Caco-2 (cell line): ENCODE measurements around the gene PLA2G7. TPM values are rescaled to one million over a fixed set of nuclear protein-coding genes. Genes with fewer than 3 reads are reported as not detected.

Experiments used
- BruUV-seq: library from RNA; stranded (reverse); fragments of 400-500 nt; replicated peaks from 2 replicates; lab custom pipeline; 2021; lab: Mats Ljungman, UMichigan
- CTCF ChIA-PET: fragments of 300-600 bp; sonication (Branson Sonifier 250); formaldehyde crosslinking; loops from one replicate; lab custom pipeline; 2022; ENCODE audit warnings: antibody characterized with exemption; lab: Charles Lee
- POLR2A ChIA-PET: fragments of 300-600 bp; sonication (Branson Sonifier 250); formaldehyde crosslinking; loops from one replicate; lab custom pipeline; 2022; ENCODE audit warnings: antibody characterized with exemption; lab: Charles Lee
- DNase-seq, 2 experiments: peaks; one replicate each; pipeline versions ENCODE4 v3.0.0 to v3.0.0-alpha.2; 2020 to 2022
- H3K27me3 ChIP-seq: replicated peaks from 2 replicates; pipeline ENCODE4 v1.6.0; 2011; ENCODE audit warnings: low read length; ENCODE audit not compliant: control insufficient read depth, insufficient read depth
- H3K36me3 ChIP-seq: 2 replicates; pipeline ENCODE4 v1.5.1; 2011; ENCODE audit warnings: low read length; ENCODE audit not compliant: control insufficient read depth, insufficient read depth
- H3K4me1 ChIP-seq: fragments of 250-450 bp; sonication (Bioruptor Pico); 2 replicates; pipeline ENCODE4 v1.5.1; 2020; ENCODE audit warnings: mild to moderate bottlenecking
- H3K4me3 ChIP-seq: 2 replicates; pipeline ENCODE4 v1.5.1; 2011; ENCODE audit warnings: low read depth, mild to moderate bottlenecking, control low read depth, low read length
- H3K9me3 ChIP-seq: fragments of 250-450 bp; sonication (Bioruptor Pico); 2 replicates; pipeline ENCODE4 v1.5.1; 2020; ENCODE audit warnings: mild to moderate bottlenecking, moderate library complexity
- H3K27ac Mint-ChIP-seq: one replicate; pipeline ENCODE4 v1.8.0; 2022; ENCODE audit warnings: mixed read lengths; ENCODE audit not compliant: unreplicated experiment
- H3K27me3 Mint-ChIP-seq: one replicate; pipeline ENCODE4 v1.8.0; 2022; ENCODE audit warnings: mixed read lengths; ENCODE audit not compliant: insufficient read depth, unreplicated experiment
- H3K36me3 Mint-ChIP-seq: one replicate; pipeline ENCODE4 v1.8.0; 2022; ENCODE audit warnings: mild to moderate bottlenecking, mixed read lengths; ENCODE audit not compliant: insufficient read depth, unreplicated experiment
- H3K4me1 Mint-ChIP-seq: one replicate; pipeline ENCODE4 v1.8.0; 2022; ENCODE audit warnings: low read depth, mixed read lengths; ENCODE audit not compliant: unreplicated experiment
- H3K4me3 Mint-ChIP-seq: one replicate; pipeline ENCODE4 v1.8.0; 2022; ENCODE audit warnings: mild to moderate bottlenecking, moderate library complexity, mixed read lengths; ENCODE audit not compliant: unreplicated experiment
- H3K9me3 Mint-ChIP-seq: one replicate; pipeline ENCODE4 v1.8.0; 2022; ENCODE audit warnings: mixed read lengths; ENCODE audit not compliant: unreplicated experiment
- CTCF ChIP-seq, 2 experiments: fragments of 200-600 bp in 1 of 2; IDR thresholded peaks; 1 replicate in 1 of 2; 2 replicates in 1 of 2; pipeline versions ENCODE4 v1.5.1 to v1.8.0; 2011 to 2022; ENCODE audit warnings: antibody characterized with exemption in 1 of 2, control low read depth in 1 of 2, inconsistent platforms in 1 of 2, low read depth in 1 of 2, low read length in 1 of 2, mild to moderate bottlenecking in 1 of 2, moderate library complexity in 1 of 2; ENCODE audit not compliant: insufficient read depth in 1 of 2, severe bottlenecking in 1 of 2, unreplicated experiment in 1 of 2
- intact Hi-C: fragments of 100-400 bp; cut with micrococcal nuclease; formaldehyde crosslinking; loops from one replicate; pipeline ENCODE4 v1.10.0; 2022; ENCODE audit not compliant: unreplicated experiment
- total RNA-seq: library from RNA; stranded (reverse); gene quantifications from 2 replicates; pipeline ENCODE4 v1.2.3, GENCODE V29; 2022

Gene PLA2G7
- total RNA-seq, 1 experiment from 2014 or later, result 0.32 TPM

- no peaks in the 10 kb centered on the region for H3K9me3 Mint-ChIP-seq
- TF ChIP-seq CTCF (IDR thresholded peaks at IDR 0.05; ENCODE audit: insufficient read depth in 1 of 2, low read depth in 1 of 2, low read length in 1 of 2, severe bottlenecking in 1 of 2, unreplicated experiment in 1 of 2), result no peak
- ChIA-PET CTCF (no interaction called here), POLR2A (no interaction called here)
- no peaks in the 10 kb centered on the region for H3K36me3 Mint-ChIP-seq
- intact Hi-C loops, result no loop called here
- H3K9me3 ChIP-seq, result no peaks in the 10 kb centered on the region
- no peaks in the 10 kb centered on the region for H3K4me1 ChIP-seq
- H3K4me3 ChIP-seq, result no peak overlapping the region
- no peak for DNase-seq
- no peak overlapping the region for H3K27ac Mint-ChIP-seq
- H3K27me3 ChIP-seq, result no peaks in the 10 kb centered on the region
- no TSS peak for BruUV-seq
- H3K4me1 Mint-ChIP-seq, result no peaks in the 10 kb centered on the region
- no peak overlapping the region for H3K4me3 Mint-ChIP-seq
- H3K27me3 Mint-ChIP-seq, result peaks cover 15% of the 10 kb centered on the region
- no peaks in the 10 kb centered on the region for H3K36me3 ChIP-seq
These were observed 44.2 kb downstream of the PLA2G7 start for GRCh38 chr6:46690911-46691451.

- CTCF ChIA-PET, result no interaction called here
- intact Hi-C loops, result no loop called here
- no peaks in the 10 kb centered on the region for H3K27me3 ChIP-seq
- no peaks in the 10 kb centered on the region for H3K4me1 Mint-ChIP-seq
- no peak for DNase-seq
- no peaks in the 10 kb centered on the region for H3K36me3 ChIP-seq
- H3K4me3 Mint-ChIP-seq, result no peak overlapping the region
- BruUV-seq, result no TSS peak
- H3K27me3 Mint-ChIP-seq, result peaks cover 15% of the 10 kb centered on the region
- H3K27ac Mint-ChIP-seq, result no peak overlapping the region
- H3K9me3 ChIP-seq, result no peaks in the 10 kb centered on the region
- no peaks in the 10 kb centered on the region for H3K36me3 Mint-ChIP-seq
- POLR2A ChIA-PET, result no interaction called here
- no peak for TF ChIP-seq CTCF (IDR thresholded peaks at IDR 0.05; ENCODE audit: insufficient read depth in 1 of 2, low read depth in 1 of 2, low read length in 1 of 2, severe bottlenecking in 1 of 2, unreplicated experiment in 1 of 2)
- no peak overlapping the region for H3K4me3 ChIP-seq
- H3K4me1 ChIP-seq, result no peaks in the 10 kb centered on the region
- H3K9me3 Mint-ChIP-seq, result no peaks in the 10 kb centered on the region
These were observed 44.9 kb downstream of the PLA2G7 start for GRCh38 chr6:46690141-46690755.

GRCh38 chr6:46689657-46690056, 45.5 kb downstream of the PLA2G7 start:
- ChIA-PET CTCF (no interaction called here), POLR2A (no interaction called here)
- intact Hi-C loops, result no loop called here
- Histone ChIP-seq H3K27me3 (no peaks in the 10 kb centered on the region), H3K9me3 (no peaks in the 10 kb centered on the region), H3K4me3 (no peak overlapping the region), H3K36me3 (no peaks in the 10 kb centered on the region), H3K4me1 (no peaks in the 10 kb centered on the region)
- Mint-ChIP-seq H3K9me3 (no peaks in the 10 kb centered on the region), H3K4me3 (no peak overlapping the region), H3K27me3 (peaks cover 15% of the 10 kb centered on the region), H3K4me1 (no peaks in the 10 kb centered on the region), H3K27ac (no peak overlapping the region), H3K36me3 (no peaks in the 10 kb centered on the region)
- DNase-seq, result no peak
- TF ChIP-seq CTCF (IDR thresholded peaks at IDR 0.05; ENCODE audit: insufficient read depth in 1 of 2, low read depth in 1 of 2, low read length in 1 of 2, severe bottlenecking in 1 of 2, unreplicated experiment in 1 of 2), result no peak
- no TSS peak for BruUV-seq
